Stimulated activated CD4-positive, alpha-beta T cell treated with anti-CD3 and anti-CD28 coated beads, TNF-alpha, amount 100 ng/mL, for 4 hours (primary cell): ENCODE measurements around the gene TBC1D22A.

Experiments used
- DNase-seq, 3 experiments: peaks; one replicate each; pipeline ENCODE4 v3.0.0-alpha.2; 2020; ENCODE audit warnings: low read depth in 3 of 3

TBC1D22A gene

GRCh38 chr22:47013861-47014635 is 251.6 kb downstream of the TBC1D22A start:
- no peak for DNase-seq

- DNase-seq, result no peak
Measured at GRCh38 chr22:47014636-47015345, 252.3 kb downstream of the TBC1D22A start.

- no peak for DNase-seq
Measured at GRCh38 chr22:47015589-47016178, 253.2 kb downstream of the TBC1D22A start.

GRCh38 chr22:47016631-47017030 is 254.2 kb downstream of the TBC1D22A start:
- no peak for DNase-seq

GRCh38 chr22:47017245-47017644 is 254.8 kb downstream of the TBC1D22A start:
- DNase-seq, result no peak

GRCh38 chr22:47018010-47018910 is 255.8 kb downstream of the TBC1D22A start:
- DNase-seq, result no peak

- DNase-seq, result no peak
Measured at GRCh38 chr22:47019012-47019790, 256.8 kb downstream of the TBC1D22A start.

- no peak for DNase-seq
Measured at GRCh38 chr22:47020166-47020565, 257.7 kb downstream of the TBC1D22A start.

GRCh38 chr22:47021371-47022074 is 259.1 kb downstream of the TBC1D22A start:
- no peak for DNase-seq

GRCh38 chr22:47022075-47022473 is 259.6 kb downstream of the TBC1D22A start:
- DNase-seq, result no peak

- DNase-seq, result no peak
Measured at GRCh38 chr22:47022475-47022874, 260.0 kb downstream of the TBC1D22A start.

GRCh38 chr22:47023871-47024270 is 261.4 kb downstream of the TBC1D22A start:
- DNase-seq, result no peak

- DNase-seq, result no peak
Measured at GRCh38 chr22:47027766-47028165, 265.3 kb downstream of the TBC1D22A start.

GRCh38 chr22:47029244-47030074 is 267.0 kb downstream of the TBC1D22A start:
- DNase-seq, result no peak

GRCh38 chr22:47030143-47030661 is 267.8 kb downstream of the TBC1D22A start:
- no peak for DNase-seq

- no peak for DNase-seq
Measured at GRCh38 chr22:47030881-47031627, 268.6 kb downstream of the TBC1D22A start.

- DNase-seq, result no peak
Measured at GRCh38 chr22:47031628-47031915, 269.1 kb downstream of the TBC1D22A start.

GRCh38 chr22:47032091-47032943 is 269.9 kb downstream of the TBC1D22A start:
- no peak for DNase-seq
